ENCODE measurements around the gene HMG20B.

DNA sequence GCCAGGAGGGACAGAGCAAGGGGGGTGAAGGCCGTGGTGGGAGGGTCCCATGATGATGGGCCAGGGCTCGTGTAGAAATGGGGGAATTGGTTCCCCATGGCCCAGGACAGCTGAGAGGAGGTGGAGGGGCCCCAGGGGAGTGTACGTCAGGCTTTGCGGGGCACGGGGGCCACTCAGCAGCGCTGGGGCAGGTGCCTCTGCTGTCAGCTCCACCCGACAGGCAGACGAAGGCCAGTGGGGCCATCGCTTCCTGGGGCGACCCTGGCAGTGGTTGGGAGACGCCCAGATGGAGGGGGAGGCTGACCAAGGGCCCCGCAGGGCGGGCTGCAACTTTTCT is 35.7 kb upstream of the HMG20B start:
- TF ChIP-seq, protein P1, sequence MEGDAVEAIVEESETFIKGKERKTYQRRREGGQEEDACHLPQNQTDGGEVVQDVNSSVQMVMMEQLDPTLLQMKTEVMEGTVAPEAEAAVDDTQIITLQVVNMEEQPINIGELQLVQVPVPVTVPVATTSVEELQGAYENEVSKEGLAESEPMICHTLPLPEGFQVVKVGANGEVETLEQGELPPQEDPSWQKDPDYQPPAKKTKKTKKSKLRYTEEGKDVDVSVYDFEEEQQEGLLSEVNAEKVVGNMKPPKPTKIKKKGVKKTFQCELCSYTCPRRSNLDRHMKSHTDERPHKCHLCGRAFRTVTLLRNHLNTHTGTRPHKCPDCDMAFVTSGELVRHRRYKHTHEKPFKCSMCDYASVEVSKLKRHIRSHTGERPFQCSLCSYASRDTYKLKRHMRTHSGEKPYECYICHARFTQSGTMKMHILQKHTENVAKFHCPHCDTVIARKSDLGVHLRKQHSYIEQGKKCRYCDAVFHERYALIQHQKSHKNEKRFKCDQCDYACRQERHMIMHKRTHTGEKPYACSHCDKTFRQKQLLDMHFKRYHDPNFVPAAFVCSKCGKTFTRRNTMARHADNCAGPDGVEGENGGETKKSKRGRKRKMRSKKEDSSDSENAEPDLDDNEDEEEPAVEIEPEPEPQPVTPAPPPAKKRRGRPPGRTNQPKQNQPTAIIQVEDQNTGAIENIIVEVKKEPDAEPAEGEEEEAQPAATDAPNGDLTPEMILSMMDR (IDR thresholded peaks at IDR 0.05) = no peak
- TF ChIP-seq POLR2A (IDR thresholded peaks at IDR 0.05) = no peak

Data from esophagus squamous epithelium (tissue), 4 donors.